K562 (cell line): ENCODE data around the gene DHRS13. TPM values are rescaled to one million over a fixed set of nuclear protein-coding genes. Genes with fewer than 3 reads are reported as not detected.

Source experiments
- E2F5 ChIP-seq: sonication (generic); formaldehyde crosslinking; IDR thresholded peaks from 2 replicates; pipeline ENCODE4 v1.8.0; 2022; ENCODE audit warnings: mild to moderate bottlenecking, missing genetic modification reagents
- ELF1 ChIP-seq: fragments of 200-800 bp; sonication (Bioruptor generic); IDR thresholded peaks from 2 replicates; pipeline ENCODE4 v1.6.1; 2016; ENCODE audit warnings: missing genetic modification characterization, missing compliant biosample characterization
- HDAC8 ChIP-seq: fragments of 450-650 bp; IDR thresholded peaks from 2 replicates; pipeline ENCODE4 v1.6.1; 2016; ENCODE audit warnings: mild to moderate bottlenecking, missing genetic modification characterization, moderate library complexity, missing compliant biosample characterization
- HIVEP1 ChIP-seq: fragments of 250-450 bp; sonication (Bioruptor Pico); IDR thresholded peaks from 2 replicates; pipeline ENCODE4 v1.4.0; 2020; ENCODE audit warnings: mild to moderate bottlenecking
- HNRNPH1 ChIP-seq: fragments of 200-400 bp; formaldehyde crosslinking; optimal IDR thresholded peaks from 2 replicates; pipeline ENCODE3; 2017; ENCODE audit warnings: low read depth, mild to moderate bottlenecking, low read length, moderate library complexity
- HNRNPLL ChIP-seq: fragments of 200-400 bp; formaldehyde crosslinking; IDR thresholded peaks from 2 replicates; pipeline ENCODE4 v1.6.1; 2017; ENCODE audit warnings: low read length, low read depth, mild to moderate bottlenecking; ENCODE audit not compliant: poor library complexity, severe bottlenecking
- LARP7 ChIP-seq: fragments of 450-650 bp; IDR thresholded peaks from 2 replicates; pipeline ENCODE4 v1.6.1; 2016
- MCM7 ChIP-seq, 2 experiments: fragments of 450-650 bp; IDR thresholded peaks; 2 replicates each; pipeline ENCODE4 v1.6.1; 2016 to 2018
- MITF ChIP-seq: IDR thresholded peaks from 2 replicates; pipeline ENCODE4 v1.6.1; 2014; ENCODE audit warnings: antibody characterized with exemption
- NFE2L1 ChIP-seq: fragments of 450-650 bp; IDR thresholded peaks from 2 replicates; pipeline ENCODE4 v1.6.1; 2016; ENCODE audit warnings: missing genetic modification characterization, low read depth, mild to moderate bottlenecking, missing compliant biosample characterization, moderate library complexity, borderline replicate concordance
- PHB ChIP-seq: fragments of 250-450 bp; sonication (Bioruptor Pico); IDR thresholded peaks from 2 replicates; pipeline ENCODE4 v1.5.0; 2021
- RBBP5 ChIP-seq: fragments of 200-600 bp; sonication (generic); IDR thresholded peaks from 2 replicates; pipeline ENCODE4 v1.6.1; 2012; ENCODE audit warnings: borderline replicate concordance, mild to moderate bottlenecking, low read length, control low read depth, inconsistent platforms; ENCODE audit not compliant: insufficient read depth, poor library complexity, severe bottlenecking
- SAFB ChIP-seq: fragments of 200-400 bp; formaldehyde crosslinking; IDR thresholded peaks from 2 replicates; pipeline ENCODE4 v1.6.1; 2017; ENCODE audit warnings: low read depth, low read length, borderline replicate concordance
- STAT5B ChIP-seq: fragments of 250-450 bp; sonication (Bioruptor Pico); IDR thresholded peaks from 2 replicates; pipeline ENCODE4 v1.8.0; 2021; ENCODE audit warnings: mild to moderate bottlenecking, inconsistent platforms
- TRIM25 ChIP-seq: fragments of 450-650 bp; IDR thresholded peaks from 2 replicates; pipeline ENCODE4 v1.7.0; 2016; ENCODE audit warnings: borderline replicate concordance
- ZNF695 ChIP-seq: fragments of 450-650 bp; formaldehyde crosslinking; IDR thresholded peaks from 2 replicates; pipeline ENCODE4 v1.4.0; 2020; ENCODE audit warnings: mild to moderate bottlenecking, moderate library complexity
- polyA plus RNA-seq, 8 experiments: library from polyadenylated mRNA; depleted of rRNA in 4 of 8; stranded (reverse) in 5 of 8; unstranded in 3 of 8; fragments of >200 nt; fragmentation: Nextera tagmentation in 2 of 8; fragmentation: Illumina TruSeq in 1 of 8; extraction: Ambion mirVana in 2 of 8; extraction: Trizol in 1 of 8; gene quantifications; 2 replicates each; pipeline versions ENCODE4 v1.2.1 to v1.2.3, GENCODE V29; 2011 to 2014; ENCODE audit warnings: inconsistent platforms in 1 of 8, missing spikeins in 1 of 8
- total RNA-seq, 7 experiments: library from RNA; depleted of rRNA in 6 of 7; stranded (reverse); fragments of >200 nt in 6 of 7; fragmentation: Illumina TruSeq in 2 of 7; extraction: Trizol in 2 of 7; gene quantifications; 2 replicates each; pipeline versions ENCODE4 v1.2.1 to v1.2.3, GENCODE V29; 2011 to 2021; ENCODE audit warnings: low replicate concordance in 1 of 7
- TF ChIP-seq, protein P1 (sequence below): fragments of 250-450 bp; sonication (Bioruptor Pico); IDR thresholded peaks from 2 replicates; pipeline ENCODE4 v1.4.0; 2020

The DHRS13 gene
- total and polyA plus RNA-seq, 9 of the 15 experiments (the other 6 are each of a cell fraction or from before 2014, with no cell fraction given), result 0.32 to 52.3 (median 34.3) TPM; not detected in 1

DNA sequence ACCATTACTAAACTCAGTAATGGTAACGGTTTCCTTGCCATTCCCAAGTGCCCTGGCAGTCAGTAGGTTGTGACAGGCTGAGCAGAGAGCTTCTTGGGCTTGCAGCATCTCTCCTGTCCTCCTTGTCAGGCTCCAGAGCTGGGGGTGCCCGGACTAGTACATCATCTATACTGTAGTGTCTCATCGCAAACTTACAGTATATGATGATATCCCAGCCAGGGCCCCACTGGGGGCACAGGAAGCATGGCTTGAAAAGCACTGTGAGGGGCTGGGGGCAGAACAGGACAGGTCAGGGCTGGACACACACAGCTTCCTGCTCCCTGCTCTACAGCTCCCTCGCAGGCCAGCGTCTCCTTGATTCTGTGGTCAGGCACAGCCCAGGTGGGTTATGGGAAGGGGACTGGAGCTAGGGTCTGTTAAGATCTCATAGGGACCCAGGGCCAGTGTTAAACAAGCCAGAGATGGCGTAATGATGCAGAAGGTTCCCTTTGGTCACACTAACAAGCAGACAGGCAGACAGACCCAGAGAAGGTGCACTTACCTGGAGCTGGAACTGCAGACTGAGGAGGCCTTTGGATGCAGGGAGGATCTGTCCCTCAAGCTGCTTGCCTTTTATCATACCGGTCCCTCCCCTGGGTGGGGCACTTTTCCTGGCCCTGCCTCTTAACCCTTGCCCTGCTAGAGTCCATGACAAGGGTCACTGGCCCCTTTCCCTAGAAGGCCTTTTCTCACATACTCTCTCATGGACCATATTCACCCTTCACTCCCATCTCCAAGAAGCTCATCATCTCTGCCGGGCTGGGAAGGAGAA is 41.3 kb downstream of the DHRS13 start (continued):
- TF ChIP-seq ELF1 (tag) (peak; percentile 75; the same call in 1 of the 2 replicates), PHB (0 out of 2 replicates have a peak, but pooled peaks have one; percentile 63), HNRNPLL (no peak), ZNF695 (CRISPR knock-in tag) (no peak), STAT5B (CRISPR knock-in tag) (no peak), HIVEP1 (CRISPR knock-in tag) (no peak), SAFB (no peak), HNRNPH1 (no peak), MCM7 (IDR thresholded peaks at IDR 0.05) (no peak), NFE2L1 (tag) (no peak), HDAC8 (tag) (0 out of 2 replicates have a peak, but pooled peaks have one; percentile 32), TRIM25 (no peak), MITF (no peak), E2F5 (CRISPR knock-in tag) (no peak), RBBP5 (peak; percentile 26), LARP7 (peak; percentile 69; the same call in 1 of the 2 replicates)
- TF ChIP-seq, protein P1, sequence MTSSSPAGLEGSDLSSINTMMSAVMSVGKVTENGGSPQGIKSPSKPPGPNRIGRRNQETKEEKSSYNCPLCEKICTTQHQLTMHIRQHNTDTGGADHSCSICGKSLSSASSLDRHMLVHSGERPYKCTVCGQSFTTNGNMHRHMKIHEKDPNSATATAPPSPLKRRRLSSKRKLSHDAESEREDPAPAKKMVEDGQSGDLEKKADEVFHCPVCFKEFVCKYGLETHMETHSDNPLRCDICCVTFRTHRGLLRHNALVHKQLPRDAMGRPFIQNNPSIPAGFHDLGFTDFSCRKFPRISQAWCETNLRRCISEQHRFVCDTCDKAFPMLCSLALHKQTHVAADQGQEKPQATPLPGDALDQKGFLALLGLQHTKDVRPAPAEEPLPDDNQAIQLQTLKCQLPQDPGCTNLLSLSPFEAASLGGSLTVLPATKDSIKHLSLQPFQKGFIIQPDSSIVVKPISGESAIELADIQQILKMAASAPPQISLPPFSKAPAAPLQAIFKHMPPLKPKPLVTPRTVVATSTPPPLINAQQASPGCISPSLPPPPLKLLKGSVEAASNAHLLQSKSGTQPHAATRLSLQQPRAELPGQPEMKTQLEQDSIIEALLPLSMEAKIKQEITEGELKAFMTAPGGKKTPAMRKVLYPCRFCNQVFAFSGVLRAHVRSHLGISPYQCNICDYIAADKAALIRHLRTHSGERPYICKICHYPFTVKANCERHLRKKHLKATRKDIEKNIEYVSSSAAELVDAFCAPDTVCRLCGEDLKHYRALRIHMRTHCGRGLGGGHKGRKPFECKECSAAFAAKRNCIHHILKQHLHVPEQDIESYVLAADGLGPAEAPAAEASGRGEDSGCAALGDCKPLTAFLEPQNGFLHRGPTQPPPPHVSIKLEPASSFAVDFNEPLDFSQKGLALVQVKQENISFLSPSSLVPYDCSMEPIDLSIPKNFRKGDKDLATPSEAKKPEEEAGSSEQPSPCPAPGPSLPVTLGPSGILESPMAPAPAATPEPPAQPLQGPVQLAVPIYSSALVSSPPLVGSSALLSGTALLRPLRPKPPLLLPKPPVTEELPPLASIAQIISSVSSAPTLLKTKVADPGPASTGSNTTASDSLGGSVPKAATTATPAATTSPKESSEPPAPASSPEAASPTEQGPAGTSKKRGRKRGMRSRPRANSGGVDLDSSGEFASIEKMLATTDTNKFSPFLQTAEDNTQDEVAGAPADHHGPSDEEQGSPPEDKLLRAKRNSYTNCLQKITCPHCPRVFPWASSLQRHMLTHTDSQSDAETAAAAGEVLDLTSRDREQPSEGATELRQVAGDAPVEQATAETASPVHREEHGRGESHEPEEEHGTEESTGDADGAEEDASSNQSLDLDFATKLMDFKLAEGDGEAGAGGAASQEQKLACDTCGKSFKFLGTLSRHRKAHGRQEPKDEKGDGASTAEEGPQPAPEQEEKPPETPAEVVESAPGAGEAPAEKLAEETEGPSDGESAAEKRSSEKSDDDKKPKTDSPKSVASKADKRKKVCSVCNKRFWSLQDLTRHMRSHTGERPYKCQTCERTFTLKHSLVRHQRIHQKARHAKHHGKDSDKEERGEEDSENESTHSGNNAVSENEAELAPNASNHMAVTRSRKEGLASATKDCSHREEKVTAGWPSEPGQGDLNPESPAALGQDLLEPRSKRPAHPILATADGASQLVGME, result no peak
